Adipocyte (in vitro differentiated cells): Measurements from ENCODE around the gene ZNHIT1.

ENCODE experiments used
- DNase-seq: peaks from one replicate; pipeline ENCODE4 v3.0.0-alpha.2; 2015; ENCODE audit warnings: low read depth
- H3K27me3 ChIP-seq: replicated peaks from 2 replicates; pipeline ENCODE4 v1.7.0; 2013; ENCODE audit warnings: mild to moderate bottlenecking, low read length, moderate library complexity; ENCODE audit not compliant: control insufficient read depth, insufficient read depth
- H3K36me3 ChIP-seq: 2 replicates; pipeline ENCODE4 v1.7.0; 2013; ENCODE audit warnings: low read length, mild to moderate bottlenecking, moderate library complexity; ENCODE audit not compliant: control insufficient read depth, insufficient read depth, severe bottlenecking
- H3K4me1 ChIP-seq: 2 replicates; pipeline ENCODE4 v1.7.0; 2013; ENCODE audit warnings: mild to moderate bottlenecking, low read length, moderate library complexity; ENCODE audit not compliant: control insufficient read depth, insufficient read depth
- H3K4me3 ChIP-seq: 2 replicates; pipeline ENCODE4 v1.7.0; 2013; ENCODE audit warnings: mild to moderate bottlenecking, low read length, moderate library complexity
- H3K9ac ChIP-seq: 2 replicates; pipeline ENCODE4 v1.7.0; 2013; ENCODE audit warnings: mild to moderate bottlenecking, low read length, moderate library complexity
- H3K9me3 ChIP-seq: 2 replicates; pipeline ENCODE4 v1.7.0; 2013; ENCODE audit warnings: mild to moderate bottlenecking, low read length, moderate library complexity; ENCODE audit not compliant: control insufficient read depth

ZNHIT1 gene

DNA sequence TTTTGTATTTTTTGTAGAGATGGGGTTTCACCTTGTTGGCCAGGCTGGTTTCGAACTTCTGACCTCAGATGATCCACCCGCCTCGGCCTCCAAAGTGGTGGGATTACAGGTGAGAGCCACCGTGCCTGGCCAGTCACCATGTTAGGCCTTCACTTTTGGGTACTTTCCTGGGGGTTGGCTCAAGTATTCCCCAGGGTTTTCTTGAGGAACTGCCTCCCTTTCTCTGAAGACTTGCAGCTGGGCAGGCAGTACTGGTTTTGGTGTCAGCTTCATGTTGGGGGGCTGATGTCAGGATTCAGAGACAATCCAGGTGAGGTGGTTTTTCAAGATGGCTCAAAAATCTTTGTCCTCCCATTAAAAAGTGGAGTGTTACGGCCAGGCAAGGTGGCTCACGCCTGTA, 7.7 kb downstream of the ZNHIT1 start:
- DNase-seq, result no peak
- Histone ChIP-seq H3K9me3 (no peaks in the 10 kb centered on the region), H3K4me3 (no peak overlapping the region), H3K36me3 (peaks cover 62% of the 10 kb centered on the region), H3K9ac (no peak overlapping the region), H3K4me1 (peaks cover 17% of the 10 kb centered on the region), H3K27me3 (no peaks in the 10 kb centered on the region)

DNA sequence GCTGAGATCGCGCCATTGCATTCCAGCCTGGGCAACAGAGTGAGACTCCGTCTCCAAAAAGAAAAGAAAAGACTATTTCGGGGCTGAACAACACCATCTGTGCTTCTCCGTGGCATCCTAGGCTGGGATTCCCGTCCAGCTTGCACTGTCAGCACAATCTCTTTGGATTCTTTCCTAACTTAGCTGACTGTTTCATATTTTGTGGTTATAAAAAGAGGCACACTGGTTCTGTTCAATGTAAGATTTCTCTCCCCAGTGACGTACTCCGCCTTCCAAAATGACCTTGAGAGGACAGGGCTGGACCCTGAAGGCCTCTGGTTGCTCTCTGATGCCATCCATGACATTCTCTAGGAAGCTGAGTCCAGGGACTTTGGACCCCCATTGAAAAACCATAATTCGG, 8.8 kb downstream of the ZNHIT1 start:
- H3K36me3 ChIP-seq, result peaks cover 62% of the 10 kb centered on the region
- no peak for DNase-seq
- no peak overlapping the region for H3K4me3 ChIP-seq
- H3K9me3 ChIP-seq, result no peaks in the 10 kb centered on the region
- H3K27me3 ChIP-seq, result no peaks in the 10 kb centered on the region
- peaks cover 10% of the 10 kb centered on the region for H3K4me1 ChIP-seq
- peak overlapping the region; percentile 34 for H3K9ac ChIP-seq

DNA sequence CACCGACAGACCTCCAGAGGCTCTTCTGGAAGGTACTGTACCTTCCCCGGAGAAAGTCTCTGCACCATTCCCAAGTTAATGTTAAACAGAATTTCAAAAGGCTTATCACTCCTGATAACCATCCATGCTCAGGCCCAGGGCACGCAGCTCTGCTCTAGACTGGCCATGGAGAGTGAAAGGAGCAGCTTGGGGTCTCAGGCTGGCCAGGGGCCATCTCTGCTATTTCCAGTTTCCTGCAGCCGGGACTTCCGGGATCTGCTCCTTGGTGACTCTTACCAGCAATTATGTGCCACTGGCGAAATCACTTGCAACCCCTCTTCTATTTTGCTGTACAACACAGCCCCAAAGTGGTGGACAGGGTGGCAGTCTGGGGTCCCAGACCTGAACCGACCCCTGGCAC, 13.7 kb downstream of the ZNHIT1 start:
- Histone ChIP-seq H3K27me3 (no peaks in the 10 kb centered on the region), H3K4me1 (peaks cover 14% of the 10 kb centered on the region), H3K9me3 (no peaks in the 10 kb centered on the region), H3K36me3 (peaks cover 32% of the 10 kb centered on the region), H3K4me3 (no peak overlapping the region), H3K9ac (no peak overlapping the region)
- no peak for DNase-seq

DNA sequence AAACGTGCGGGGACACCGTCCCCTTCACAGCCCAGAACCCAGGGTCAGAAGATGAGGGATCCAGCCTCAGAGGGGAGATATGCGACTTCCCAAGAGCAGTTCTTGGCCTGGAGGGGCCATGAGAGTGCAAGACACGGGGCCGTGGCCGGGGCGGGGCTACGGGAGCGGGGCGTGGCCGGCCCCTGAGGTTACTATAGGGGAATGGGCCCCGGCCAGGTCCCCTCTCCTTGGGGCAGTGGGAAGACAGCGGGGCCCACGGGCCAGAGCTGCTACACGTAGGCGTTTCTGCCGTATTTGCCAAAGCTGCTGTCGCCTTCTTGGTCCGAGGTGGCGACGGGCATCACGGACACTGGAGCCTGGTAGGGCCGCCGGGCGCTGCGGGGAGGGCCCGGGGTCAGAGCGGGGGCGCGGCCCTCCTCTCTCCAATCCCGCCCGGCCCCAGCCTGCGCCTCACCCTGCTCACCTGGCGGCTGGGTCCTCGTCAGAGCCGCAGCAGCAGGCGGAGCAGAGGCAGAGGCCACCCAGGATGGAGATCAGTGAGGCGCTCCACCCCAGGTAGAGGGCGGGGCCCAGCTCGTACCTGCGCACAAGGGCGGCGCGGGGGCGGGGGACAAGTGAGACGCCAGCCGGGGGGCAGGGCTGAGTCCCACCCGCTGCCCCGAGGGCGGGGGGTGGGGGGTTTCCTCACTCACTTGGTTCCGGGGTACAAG, 14.3 kb downstream of the ZNHIT1 start:
- no peak overlapping the region for H3K9ac ChIP-seq
- peaks cover 29% of the 10 kb centered on the region for H3K36me3 ChIP-seq
- H3K9me3 ChIP-seq, result no peaks in the 10 kb centered on the region
- no peak for DNase-seq
- no peaks in the 10 kb centered on the region for H3K27me3 ChIP-seq
- peaks cover 12% of the 10 kb centered on the region for H3K4me1 ChIP-seq
- no peak overlapping the region for H3K4me3 ChIP-seq

DNA sequence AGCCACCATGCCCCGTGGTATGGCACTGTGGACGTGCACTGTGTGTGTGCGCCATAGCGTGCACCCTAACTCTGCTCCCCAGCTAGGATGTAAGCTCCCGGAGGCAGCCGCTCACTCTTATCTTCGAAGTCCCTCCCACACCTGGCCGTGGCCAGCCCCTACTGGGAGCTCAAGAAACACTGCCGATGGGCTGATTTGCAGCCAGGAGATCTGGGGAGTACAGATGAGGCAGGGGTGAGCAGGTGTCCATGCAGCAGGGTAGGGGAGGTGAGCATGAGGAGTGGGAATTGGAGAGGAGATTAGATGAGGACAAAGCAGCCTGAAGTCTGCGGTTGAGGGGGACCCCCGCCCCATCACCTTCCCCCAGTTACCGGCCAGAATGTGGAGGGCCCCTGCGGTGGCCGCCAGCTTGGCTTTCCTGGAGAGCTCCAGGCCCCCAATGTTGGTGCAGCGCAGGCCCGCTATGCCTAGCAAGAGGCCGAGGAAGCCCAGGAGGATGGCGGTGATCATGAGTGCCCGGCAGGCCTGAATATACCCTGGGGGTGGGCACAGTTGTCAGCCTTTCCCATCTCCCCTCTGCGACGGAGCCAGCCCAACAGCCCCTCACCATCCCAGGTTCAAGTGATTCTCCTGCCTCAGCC, 16.1 kb downstream of the ZNHIT1 start:
- H3K27me3 ChIP-seq, result no peaks in the 10 kb centered on the region
- H3K4me3 ChIP-seq, result no peak overlapping the region
- H3K9me3 ChIP-seq, result no peaks in the 10 kb centered on the region
- no peak for DNase-seq
- H3K36me3 ChIP-seq, result peaks cover 17% of the 10 kb centered on the region
- peaks cover 28% of the 10 kb centered on the region for H3K4me1 ChIP-seq
- no peak overlapping the region for H3K9ac ChIP-seq

DNA sequence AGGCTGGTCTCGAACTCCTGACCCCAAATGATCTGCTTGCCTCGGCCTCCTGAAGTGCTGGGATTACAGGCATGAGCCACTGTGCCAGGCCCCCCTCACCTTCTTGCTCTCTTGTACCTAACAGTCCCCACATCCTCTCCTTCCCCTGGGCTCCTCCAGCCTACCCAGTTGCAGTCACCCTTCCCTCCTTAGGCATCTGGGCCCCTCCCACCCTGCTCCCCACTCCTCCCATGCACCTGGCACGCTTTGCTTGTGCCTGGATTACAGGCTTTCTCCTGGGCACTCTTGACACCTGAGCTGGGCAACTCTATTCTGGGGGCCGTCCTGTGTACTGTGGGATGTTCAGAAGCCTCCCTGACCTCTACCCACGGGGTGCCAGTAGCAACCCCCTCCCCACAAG, 16.7 kb downstream of the ZNHIT1 start:
- Histone ChIP-seq H3K36me3 (peaks cover 18% of the 10 kb centered on the region), H3K4me3 (no peak overlapping the region), H3K4me1 (peaks cover 34% of the 10 kb centered on the region), H3K27me3 (no peaks in the 10 kb centered on the region), H3K9me3 (no peaks in the 10 kb centered on the region), H3K9ac (no peak overlapping the region)
- no peak for DNase-seq

DNA sequence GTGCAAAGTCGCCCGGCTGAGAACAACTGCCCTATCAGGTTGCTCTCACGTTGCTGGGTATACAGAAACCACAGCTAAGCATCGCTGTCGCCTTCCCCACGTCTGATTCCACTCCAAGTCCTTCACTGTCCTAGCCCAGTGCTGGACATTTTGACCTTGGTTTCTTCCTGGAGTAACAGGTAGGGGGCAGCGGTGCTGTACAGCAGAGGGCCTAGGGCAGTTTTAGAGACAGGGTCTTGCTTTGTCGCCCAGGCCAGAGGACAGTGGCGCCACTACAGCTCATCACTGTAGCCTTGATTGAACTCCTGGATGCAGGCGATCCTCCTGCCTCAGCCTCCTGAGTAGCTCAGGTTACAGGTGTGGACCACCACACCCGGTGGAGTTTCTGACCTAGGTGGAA, 17.1 kb downstream of the ZNHIT1 start:
- H3K36me3 ChIP-seq, result peaks cover 22% of the 10 kb centered on the region
- peaks cover 36% of the 10 kb centered on the region for H3K4me1 ChIP-seq
- no peak overlapping the region for H3K4me3 ChIP-seq
- H3K27me3 ChIP-seq, result no peaks in the 10 kb centered on the region
- H3K9me3 ChIP-seq, result no peaks in the 10 kb centered on the region
- H3K9ac ChIP-seq, result no peak overlapping the region
- DNase-seq, result no peak

DNA sequence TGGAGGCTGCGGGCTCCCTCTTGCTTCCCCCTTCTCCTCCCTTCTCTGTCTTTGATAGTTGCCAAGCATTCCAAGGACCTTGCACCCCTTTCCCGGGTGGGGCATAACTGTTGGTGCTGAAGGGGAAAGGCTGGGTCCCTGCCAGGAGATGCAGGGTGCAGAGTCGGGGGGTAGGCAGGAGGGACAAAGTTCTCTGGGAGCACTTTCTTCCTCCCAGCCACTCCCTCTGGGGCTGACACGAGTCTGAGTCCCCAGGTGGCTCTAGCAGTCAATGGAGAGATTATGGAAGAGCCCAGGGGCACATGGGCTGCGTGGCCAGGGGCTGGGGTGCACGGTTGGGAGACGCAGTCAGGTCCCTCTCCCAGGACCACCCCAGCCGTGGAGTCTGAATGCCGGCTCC, 17.6 kb downstream of the ZNHIT1 start:
- Histone ChIP-seq H3K9ac (no peak overlapping the region), H3K36me3 (peaks cover 19% of the 10 kb centered on the region), H3K27me3 (no peaks in the 10 kb centered on the region), H3K4me3 (no peak overlapping the region), H3K4me1 (peaks cover 41% of the 10 kb centered on the region), H3K9me3 (no peaks in the 10 kb centered on the region)
- DNase-seq, result no peak

DNA sequence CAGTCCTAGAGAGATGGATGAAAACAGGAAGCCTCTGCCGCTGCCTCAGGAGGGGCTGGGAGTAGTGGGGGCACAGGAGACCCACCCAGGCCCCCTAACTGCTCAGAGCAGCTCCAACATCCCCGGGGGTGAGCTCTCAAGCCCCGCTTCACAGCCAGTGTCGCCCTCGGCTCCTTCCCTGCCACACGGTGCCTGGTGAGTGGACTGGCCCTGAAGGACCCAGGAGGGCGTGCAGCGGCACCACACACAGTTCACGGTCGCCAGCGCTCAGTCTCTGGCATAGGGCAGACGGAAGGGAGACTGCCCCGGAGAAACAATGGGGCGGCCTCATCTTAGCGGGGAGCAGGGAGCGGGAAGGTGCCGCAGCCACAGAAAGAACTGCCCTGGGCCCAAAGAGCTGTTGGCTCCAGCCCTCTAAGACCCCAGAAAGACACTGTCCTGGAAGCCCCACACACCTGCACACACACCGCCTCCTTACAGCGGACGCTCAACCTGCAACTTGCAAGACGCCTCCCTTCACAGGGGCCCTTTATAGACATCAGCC, 18.4 kb downstream of the ZNHIT1 start:
- no peak for DNase-seq
- H3K4me1 ChIP-seq, result peaks cover 49% of the 10 kb centered on the region
- H3K9ac ChIP-seq, result no peak overlapping the region
- no peaks in the 10 kb centered on the region for H3K27me3 ChIP-seq
- H3K36me3 ChIP-seq, result peaks cover 16% of the 10 kb centered on the region
- no peaks in the 10 kb centered on the region for H3K9me3 ChIP-seq
- no peak overlapping the region for H3K4me3 ChIP-seq

DNA sequence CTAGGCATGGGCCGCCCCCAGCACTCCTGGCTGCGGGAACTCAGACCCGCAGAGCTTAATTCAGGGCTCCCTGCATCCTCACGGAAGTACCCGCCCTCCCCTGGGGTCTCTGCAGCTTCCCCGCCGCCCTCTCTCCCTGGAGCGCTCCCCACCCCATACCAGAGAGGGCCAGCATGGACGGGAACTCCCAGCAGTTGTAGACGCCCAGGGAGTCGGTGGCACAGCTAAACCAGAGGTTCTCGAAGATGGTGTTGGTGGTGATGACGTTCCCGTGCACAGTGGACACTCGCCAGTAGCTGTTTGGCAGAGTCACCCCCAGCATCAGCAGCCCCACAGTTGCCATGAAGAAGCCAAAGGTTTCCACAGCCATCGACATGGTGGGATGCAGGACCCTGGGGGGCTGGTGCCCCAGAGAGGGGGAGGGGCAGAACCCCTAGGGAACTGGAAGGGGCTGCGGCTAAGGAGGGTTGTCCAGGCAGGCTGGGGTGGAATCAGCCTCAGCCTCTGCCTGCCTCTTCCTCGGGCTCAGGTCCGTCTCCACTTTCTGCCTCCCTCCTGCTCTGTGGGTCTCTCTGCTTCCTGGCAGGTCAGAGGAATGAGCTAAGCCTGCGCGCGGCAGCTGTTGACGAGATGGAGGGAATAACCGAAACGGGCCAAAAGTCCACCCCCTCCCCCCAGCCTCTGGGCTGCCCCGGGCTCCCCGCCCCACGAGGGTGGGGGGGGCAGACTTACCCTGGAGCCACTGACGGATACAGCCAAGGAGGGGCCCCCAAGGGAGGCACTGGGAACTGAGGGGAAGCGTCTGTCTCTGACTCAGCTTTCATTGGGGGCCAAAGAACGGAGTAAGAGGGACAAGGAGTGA, 19.5 kb downstream of the ZNHIT1 start, which contains the start of gene CLDN15:
Gene CLDN15 (minus strand): TSS at position 597 of the 862 bp plus-strand sequence. CDS start 221 bp downstream, at position 376.
- Histone ChIP-seq H3K27me3 (no peaks in the 10 kb centered on the region), H3K9ac (peak within 1 kb of the TSS; percentile 81), H3K9me3 (no peaks in the 10 kb centered on the region), H3K36me3 (peaks cover 11% of the 10 kb centered on the region), H3K4me1 (peaks cover 49% of the 10 kb centered on the region), H3K4me3 (peak within 1 kb of the TSS; percentile 76)
- DNase-seq, result peak; percentile 15
